CD4-positive, alpha-beta T cell treated with Interleukin-17A for 4 hours (primary cell): ENCODE data around the gene MRPS18C.
A peak's percentile ranks its signal among the peaks of the same experiment; 100 is the strongest.
"Not testable (repeated sequence)": the region's sequence is repeated elsewhere in the genome, so short reads cannot be mapped to it uniquely, and the experiment has no call there.

Experiments used
- DNase-seq: peaks from one replicate; pipeline ENCODE4 v3.0.0-alpha.2; 2020; ENCODE audit warnings: mixed read lengths

MRPS18C gene

GRCh38 chr4:83455281-83456183 lies at the start of gene MRPS18C, which contains the start of gene HELQ:
Gene MRPS18C, plus strand, starts transcription at chr4:83456058. Its CDS starts 20 bp downstream, at chr4:83456078.
Gene HELQ, minus strand, starts transcription at chr4:83455823. Its CDS starts 130 bp downstream, at chr4:83455693.
- peak; percentile 94 for DNase-seq

- DNase-seq: no peak
Observed at GRCh38 chr4:83408908-83409307, 47.0 kb upstream of the MRPS18C start.

- no peak for DNase-seq
Observed at GRCh38 chr4:83413676-83414075, 42.2 kb upstream of the MRPS18C start.

- no peak for DNase-seq
Observed at GRCh38 chr4:83417566-83417965, 38.3 kb upstream of the MRPS18C start.

- DNase-seq: no peak
Observed at GRCh38 chr4:83418211-83418610, 37.6 kb upstream of the MRPS18C start.

- DNase-seq: no peak
Observed at GRCh38 chr4:83431200-83431599, 24.7 kb upstream of the MRPS18C start.

- DNase-seq: no peak
Observed at GRCh38 chr4:83436680-83437079, 19.2 kb upstream of the MRPS18C start.

GRCh38 chr4:83438719-83439118 lies 17.1 kb upstream of the MRPS18C start:
- no peak for DNase-seq

GRCh38 chr4:83440148-83440814 lies 15.6 kb upstream of the MRPS18C start:
- DNase-seq: no peak

- DNase-seq: no peak
Observed at GRCh38 chr4:83440899-83441298, 15.0 kb upstream of the MRPS18C start.

- DNase-seq: no peak
Observed at GRCh38 chr4:83449009-83449408, 6.8 kb upstream of the MRPS18C start.

GRCh38 chr4:83454686-83455085 lies 1.2 kb upstream of the MRPS18C start:
- DNase-seq: peak; percentile 8

GRCh38 chr4:83456184-83456501 lies 285 bp downstream of the MRPS18C start:
- DNase-seq: no peak

GRCh38 chr4:83473423-83473822 lies 17.6 kb downstream of the MRPS18C start:
- no peak for DNase-seq

GRCh38 chr4:83473966-83474365 lies 18.1 kb downstream of the MRPS18C start:
- DNase-seq: no peak

- peak; percentile 96 for DNase-seq
Observed at GRCh38 chr4:83484500-83485461, 28.9 kb downstream of the MRPS18C start, which contains the start of gene ABRAXAS1. Gene ABRAXAS1, minus strand, starts transcription at chr4:83485100. Its CDS starts 28 bp downstream, at chr4:83485072.

GRCh38 chr4:83486457-83487129 lies 30.7 kb downstream of the MRPS18C start:
- no peak for DNase-seq

GRCh38 chr4:83489711-83490326 lies 34.0 kb downstream of the MRPS18C start:
- no peak for DNase-seq

- DNase-seq: peak; percentile 39
Observed at GRCh38 chr4:83490876-83491450, 35.1 kb downstream of the MRPS18C start.

- not testable (repeated sequence) for DNase-seq
Observed at GRCh38 chr4:83496085-83496917, 40.4 kb downstream of the MRPS18C start.
